GM21515 (cell line): ENCODE data around the gene KLHDC10.
"Not testable (repeated sequence)": the region's sequence is repeated elsewhere in the genome, so short reads cannot be mapped to it uniquely, and the experiment has no call there.

ENCODE experiments used
- ATAC-seq: cut with Tn5 transposase; IDR thresholded peaks from one replicate; pipeline ENCODE4 v1.9.1; 2021; ENCODE audit not compliant: unreplicated experiment

Gene KLHDC10

DNA sequence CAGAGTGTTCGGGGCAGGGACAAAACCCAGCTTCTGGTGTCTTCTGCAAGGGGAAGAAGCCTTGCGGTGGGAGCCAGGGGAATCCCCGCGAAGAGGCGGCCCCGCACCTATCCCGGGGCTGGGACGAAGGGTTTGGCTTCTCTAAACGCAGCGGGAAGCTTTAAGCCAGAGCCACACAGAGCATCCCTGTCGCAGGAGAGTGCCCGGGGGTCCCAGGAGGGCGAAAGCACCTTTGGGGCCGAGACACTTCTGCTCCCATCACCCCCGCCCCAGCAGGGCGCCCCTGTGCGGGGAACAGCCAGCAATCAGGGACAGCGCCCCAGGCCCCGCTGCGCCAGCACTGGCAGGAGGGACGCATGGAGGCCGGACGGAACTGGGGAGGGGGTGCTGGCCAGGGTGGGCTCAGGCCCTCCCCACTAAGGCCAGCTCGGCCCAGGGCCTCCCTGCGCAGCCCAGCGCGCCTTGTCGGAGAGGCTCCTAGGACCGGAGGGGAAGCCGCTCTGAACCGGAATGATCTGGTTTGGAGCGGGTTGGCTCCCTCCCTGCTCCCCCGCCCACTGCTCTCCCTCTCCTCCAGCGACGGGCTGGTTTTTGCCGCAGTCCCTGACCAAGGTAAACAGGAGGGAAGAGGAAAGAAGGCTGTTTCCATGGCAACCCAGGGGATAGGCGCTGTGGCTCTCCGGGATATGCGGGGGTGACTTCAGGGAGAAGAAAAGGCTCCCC, 71.0 kb downstream of the KLHDC10 start:
- ATAC-seq, result no peak

DNA sequence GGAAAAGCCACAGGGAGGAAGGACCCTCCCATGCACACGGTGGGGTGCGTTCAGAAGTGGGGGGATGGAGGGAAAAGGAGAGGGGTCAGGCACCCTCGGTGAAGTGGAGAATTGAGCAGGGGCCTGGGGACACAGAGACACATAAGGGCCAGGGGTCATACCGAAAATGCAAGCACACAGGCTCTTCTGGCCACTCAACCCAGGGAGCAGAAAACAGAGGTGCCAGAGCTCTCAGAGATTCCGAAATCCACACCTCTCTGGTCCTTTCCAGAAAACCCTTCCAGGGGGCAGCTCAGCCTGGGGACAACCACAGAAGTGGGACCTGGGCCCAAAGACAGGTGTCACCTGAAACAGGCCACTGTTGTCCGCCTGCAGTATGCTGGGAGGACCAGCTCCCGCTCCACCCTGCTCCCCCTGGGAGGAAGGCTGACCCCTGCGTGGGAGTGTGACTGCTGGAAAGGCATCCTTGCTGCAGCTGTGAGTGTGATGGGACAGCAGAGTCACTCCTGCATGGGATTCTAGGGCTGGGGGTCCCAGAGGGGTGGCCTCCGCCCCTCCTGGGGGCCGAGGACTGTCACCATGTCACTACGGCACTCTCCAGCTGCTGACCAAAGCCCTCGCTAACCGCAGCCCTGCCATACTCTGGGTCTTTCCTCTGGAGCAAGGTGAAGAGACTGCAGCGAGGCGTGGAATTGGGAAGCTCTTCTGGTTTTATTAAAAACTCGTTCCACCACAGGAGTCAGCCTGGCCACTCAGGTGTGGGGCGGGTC, 71.7 kb downstream of the KLHDC10 start:
- no peak for ATAC-seq

DNA sequence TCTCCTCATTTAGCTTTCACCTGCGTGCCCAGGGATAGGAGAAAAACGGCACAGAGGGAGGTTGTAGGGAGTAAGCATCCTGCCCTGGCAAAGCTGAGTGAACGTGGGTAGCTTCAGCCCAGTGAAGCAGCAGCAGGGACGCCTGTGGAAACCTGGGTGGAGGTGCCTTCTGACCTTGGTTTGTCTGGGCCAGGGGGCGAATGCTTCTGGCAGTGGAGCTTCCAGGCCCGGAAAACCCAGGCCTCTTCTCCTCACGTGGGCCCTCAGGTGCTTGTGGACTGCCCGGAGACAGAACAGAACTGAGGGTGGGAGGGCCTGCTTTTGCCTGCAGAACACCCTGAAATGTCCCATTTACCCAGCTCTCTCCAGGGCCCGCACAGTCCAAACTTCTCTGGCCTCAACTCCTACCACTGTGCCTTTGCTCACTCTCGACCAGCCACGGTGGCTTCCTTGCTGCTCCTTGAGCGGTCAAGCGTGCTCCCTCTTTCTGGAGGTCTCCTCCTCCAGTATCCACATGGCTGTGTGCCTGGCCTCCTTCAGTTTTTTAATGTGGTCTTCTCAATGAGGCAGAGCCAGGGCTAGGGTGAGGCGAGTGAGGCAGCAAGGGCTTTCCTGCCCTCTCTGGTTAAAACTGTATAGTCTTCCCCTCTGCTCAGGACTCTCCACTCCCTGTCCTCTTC, 72.5 kb downstream of the KLHDC10 start:
- no peak for ATAC-seq

DNA sequence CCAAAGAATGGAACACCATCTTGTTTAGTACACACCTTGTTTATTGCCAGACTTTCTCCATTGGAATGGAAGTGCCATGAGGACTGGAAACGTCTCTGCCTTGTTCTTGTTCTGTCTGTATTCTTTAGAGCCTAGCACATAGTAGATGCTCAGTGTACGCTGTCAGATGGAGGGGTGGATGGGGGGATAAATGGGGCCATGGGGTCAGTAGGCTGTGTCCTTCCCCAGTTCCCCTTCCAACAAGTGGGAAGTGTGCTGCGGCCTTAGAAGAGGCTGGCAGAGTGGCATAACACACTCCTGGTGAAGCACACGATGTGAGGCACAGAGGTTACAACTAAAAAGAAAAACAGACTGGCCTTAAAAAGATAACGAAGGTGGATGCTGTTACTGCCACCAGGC, 73.0 kb downstream of the KLHDC10 start:
- no peak for ATAC-seq

DNA sequence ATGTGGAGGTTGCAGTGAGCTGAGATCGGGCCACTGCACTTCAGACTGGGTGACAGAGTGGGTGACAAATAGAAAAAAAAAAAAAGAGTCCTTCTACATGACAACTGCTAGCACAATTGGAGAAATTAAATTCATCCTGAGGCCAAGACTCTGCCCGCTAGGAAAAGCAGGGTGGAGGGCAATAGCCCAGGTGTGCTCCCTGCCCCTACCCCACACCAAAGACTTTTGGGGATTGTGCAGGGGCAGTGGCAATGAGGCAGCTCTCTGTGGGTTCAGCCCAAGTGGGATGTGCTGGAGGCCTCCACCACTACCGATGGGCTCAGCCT, 73.6 kb downstream of the KLHDC10 start:
- ATAC-seq, result no peak

DNA sequence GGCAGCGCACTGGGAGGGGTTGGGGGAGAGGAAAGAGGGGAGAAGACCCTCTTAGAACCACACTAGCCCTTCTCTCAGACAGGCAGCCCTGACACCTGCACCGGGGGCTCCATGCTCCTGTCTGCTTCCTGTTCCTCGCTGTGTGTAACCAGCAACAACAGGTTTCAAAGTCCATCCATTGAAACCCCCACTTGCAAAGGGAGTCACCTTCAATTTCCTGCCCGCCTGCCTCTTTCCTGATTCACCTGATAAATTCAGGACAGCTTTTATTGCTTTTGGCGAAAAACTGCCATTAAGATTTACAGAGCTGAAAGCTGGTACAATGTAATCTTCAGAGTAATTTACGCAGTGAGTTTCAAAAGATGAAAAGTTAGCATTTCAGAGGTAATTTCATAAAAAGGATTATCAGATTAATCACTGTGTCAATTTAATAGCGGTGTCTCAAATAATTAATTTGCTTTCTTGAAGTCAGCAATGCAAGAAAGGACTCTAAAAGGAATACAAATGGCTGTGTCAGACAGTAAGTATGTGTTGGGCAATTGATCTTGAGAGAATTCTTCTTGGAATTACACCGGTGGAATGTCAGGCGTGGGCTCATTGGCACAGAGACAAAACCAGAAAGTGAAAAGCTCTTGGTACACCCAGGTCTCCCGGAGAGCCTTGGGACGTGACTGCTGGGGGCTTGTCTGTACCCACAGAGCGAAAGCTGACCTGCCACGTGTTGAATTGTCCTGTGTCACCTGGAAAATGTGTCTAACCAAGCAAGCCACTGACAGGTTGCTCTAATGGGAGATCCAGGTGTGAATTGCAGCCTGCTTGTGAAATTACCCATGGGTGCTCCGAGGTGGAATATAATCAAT, 74.2 kb downstream of the KLHDC10 start:
- no peak for ATAC-seq

DNA sequence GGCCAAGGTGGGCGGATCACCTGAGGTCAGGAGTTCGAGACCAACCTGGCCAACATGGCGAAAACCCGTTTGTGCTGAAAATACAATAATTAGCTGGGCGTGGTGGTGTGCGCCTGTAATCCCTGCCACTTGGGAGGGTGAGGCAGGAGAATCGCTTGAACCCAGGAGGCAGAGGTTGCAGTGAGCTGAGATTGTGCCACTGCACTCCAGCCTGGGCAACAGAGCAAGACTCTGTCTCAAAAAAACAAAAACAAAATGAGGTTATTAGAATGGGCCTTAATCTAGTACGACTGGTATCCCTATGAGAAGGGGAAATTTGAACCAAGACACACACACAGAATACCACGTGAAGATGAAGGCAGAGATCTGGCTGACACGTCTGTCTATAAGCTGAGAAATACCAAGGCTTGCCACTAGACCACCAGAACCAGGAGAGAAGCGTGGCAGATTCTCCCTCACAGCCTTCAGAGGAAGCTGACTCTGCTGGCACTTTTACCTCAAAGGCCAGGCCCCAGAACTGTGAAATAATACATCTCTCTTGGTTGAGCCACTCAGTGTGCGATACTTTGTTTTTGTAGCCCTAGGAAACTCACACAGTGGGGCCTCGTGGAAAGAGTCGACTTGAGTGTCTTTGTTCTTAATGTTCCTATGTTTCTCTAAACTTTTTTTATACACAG, 75.2 kb downstream of the KLHDC10 start:
- ATAC-seq, result no peak

DNA sequence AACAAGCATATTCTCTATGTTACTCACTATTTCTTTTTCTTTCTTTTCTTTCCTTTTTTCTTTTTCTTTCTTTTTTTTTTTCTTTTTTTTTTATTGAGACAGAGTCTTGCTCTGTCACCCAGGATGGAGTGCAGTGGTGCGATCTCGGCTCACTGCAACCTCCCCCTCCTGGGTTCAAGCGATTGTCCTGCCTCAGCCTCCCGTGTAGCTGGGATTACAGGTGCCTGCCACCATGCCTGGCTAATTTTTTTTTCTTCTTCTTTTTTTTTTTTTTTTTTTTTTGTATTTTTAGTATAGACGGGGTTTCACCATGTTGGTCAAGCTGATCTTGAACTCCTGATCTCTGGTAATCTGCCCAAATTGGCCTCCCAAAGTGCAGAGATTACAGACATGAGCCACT, 75.8 kb downstream of the KLHDC10 start:
- not testable (repeated sequence) for ATAC-seq

DNA sequence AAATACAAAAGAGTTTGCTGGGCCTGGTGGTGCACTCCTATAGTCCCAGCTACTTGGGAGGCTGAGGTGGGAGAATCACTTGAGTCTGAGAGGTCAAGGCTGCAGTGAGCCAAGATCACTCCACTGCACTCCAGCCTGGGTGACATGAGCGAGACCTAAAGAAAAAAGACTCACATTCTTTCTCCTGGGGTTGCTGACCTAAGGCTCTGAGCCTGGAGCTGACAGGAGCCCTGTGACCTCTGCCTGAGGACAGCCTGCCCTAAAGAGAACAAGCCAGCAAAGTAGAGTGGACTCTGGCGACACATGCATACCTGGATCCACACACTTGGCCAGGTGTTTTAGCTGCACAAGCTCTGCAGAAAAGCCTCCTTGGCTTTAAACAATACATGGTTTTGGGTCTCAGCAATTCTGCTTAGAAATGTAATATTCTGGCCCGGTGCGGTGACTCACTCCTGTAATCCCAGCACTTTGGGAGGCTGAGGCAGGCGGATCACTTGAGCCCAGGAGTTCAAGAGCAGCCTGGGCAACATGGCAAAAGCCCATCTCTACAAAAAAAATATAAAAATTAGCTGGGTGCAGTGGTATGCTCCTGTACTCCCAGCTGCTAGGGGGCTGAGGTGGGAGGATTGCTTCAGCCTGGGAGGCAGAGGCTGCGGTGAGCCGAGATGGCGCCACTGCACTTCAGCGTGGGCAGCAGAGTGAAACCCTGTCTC, 76.5 kb downstream of the KLHDC10 start:
- ATAC-seq, result no peak

DNA sequence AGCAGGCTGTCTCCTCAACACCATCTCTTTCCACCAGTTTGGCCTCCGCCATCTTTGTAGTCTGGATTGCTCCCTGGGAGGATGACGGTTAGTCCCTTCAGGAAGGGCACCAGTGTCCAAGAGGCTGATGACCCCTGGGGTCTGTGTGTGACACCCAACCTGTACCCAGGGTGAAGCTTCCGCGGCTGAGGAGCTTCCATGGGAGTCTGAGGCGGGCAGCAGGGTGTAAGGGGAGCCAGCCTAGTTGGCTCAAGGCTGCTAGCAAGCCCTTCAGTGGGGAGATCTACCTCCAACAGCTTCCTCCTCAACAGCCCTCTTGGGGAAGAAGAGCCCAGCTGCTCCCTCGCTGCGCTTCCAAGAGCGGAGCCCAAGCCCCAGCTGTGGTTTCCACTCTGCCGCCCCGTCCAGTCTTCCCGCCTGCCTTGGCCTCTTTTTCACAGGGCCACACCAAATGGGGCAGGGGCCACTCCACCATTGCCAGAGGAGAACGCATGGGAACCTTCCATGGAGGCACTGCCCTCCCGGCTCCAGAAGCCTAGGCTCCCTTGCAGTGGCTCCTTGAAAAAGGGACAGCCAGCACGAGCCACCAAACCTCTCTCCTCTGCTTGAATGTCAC, 77.5 kb downstream of the KLHDC10 start:
- ATAC-seq, result no peak

DNA sequence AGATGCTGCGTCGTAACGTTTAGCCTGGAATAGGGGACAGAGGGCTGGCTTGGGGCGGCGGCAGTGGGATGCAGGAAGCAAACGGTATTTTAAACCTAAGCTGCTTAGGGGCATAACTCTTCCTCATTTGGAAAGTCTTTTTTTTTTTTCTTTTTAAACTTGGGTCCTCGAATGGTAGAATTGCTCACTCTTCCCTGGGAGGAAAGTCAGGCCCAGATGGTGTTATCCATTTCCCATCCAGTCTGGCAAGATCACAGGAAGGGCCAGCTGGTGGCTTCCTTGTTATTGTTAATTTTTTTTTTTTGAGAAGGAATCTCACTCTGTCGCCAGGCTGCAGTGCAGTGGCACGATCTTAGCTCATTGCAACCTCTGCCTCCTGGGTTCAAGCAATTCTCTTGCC, 78.2 kb downstream of the KLHDC10 start:
- ATAC-seq, result no peak

DNA sequence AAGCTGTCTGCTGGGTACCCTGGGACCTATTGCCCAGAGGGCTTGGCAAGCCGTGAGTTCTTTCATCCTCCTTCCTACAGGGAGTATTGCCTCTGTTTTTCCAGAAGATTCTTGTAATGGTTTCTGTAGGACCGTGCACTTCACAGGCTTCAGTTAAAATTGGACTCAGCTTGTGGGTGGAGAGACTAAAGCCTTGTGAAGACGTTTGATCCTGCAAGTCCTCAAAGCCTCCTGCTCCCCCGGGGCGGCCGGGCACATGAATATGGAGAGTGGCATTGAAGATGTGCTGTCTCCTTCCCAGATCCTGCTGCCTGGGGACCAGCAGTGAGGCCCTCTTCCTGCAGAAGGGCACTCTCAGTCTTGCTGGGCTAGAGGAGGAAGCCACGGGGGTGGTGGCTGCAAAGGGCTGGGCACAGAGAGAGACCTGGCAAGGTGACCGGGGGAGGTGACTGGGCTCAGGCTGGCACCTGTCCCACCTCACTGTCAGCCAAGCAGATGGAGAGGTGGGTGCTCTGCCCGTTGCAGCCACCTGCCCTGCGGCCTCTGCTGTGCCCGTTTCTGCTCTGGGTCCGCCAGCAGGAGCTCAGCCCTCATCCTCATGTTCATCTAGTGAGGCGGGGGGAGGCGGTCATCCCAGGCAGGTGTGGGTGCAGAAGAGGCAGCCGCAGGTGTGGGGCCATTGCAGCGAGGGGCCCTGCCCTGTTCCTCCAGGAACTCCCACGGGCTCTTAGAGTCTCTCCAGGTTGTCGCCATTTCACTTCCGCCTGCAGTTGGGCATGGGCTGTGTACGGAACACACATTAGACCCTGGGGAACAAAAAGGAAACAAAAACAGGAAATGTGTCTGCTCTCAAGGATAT, 79.2 kb downstream of the KLHDC10 start:
- peak; percentile 62 for ATAC-seq

DNA sequence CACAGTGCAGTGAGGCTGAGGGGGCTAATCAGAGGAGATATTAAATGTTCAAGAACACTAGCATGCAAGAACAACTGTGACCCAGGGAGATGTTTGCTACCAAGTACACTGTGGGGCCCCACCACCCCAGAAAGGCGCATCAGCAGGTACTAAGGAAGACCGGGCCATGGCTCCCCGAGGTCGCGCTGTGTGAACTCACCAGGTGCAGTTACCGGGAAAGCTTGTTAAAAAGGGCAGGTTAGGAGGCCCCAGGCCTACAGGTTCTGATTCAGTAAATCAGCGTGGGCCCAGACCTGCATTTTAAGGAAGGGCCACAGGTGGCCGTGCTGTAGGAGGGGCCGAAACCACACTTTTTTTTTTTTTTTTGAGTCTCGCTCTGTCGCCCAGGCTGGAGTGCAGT, 80.3 kb downstream of the KLHDC10 start:
- ATAC-seq, result no peak

DNA sequence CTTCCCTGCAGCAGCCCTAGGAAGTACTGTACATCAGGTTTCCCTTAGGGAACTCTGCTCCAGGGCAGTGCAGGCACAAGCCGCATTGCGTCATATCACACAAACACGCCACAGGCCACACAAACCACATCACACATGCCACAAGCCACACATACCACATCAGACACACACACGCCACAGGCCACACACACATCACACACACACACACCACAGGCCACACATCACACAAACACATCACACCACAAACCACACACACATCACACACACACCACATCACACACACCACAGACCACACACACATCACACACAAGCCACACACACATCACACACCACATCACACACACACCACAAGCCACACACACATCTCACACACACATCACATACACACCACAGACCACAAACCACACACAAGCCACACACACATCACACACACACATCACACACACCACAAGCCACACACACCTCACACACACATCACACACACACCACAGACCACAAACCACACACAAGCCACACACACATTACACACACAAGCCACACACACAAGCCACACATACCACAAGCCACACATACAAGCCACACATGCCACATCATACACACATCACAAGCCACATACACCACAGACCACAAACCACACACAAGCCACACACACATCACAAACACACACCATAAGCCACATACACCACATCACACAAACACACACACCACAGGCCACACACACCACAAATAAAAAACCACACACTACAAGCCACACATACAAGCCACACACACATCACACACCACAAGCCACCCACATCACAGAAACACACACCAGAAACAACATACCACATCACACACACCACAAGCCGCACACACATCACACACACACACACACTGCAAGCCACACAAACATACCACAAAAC, 81.5 kb downstream of the KLHDC10 start:
- no peak for ATAC-seq

DNA sequence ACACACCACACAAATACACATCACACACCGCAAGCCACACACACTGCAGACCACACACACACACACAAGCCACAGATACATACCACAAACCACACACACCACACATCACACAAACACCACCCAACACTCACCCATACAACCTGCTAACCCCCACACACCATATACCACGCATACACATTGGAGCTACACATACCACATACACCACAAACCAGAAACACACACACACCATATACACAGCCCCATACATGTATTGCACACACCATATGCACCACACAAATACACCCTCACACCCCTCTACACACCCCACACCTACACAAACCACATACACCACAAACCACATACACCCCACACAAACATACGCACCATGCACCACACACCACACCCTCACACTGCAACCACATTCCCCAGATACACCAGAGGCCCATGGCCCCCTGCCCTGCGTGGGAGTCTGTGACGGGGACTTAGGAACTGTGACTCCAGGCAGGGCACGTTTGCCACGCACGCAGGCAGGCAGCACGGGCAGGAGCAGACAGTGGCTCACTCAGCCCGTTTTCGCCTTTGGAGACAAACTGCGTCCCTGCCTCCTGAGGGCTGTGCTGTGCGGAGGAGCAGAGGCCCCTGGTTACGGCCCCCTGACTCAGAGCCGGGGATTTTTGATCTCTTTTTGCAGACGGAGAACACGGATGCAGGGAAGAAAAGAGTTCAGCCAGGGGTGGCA, 82.3 kb downstream of the KLHDC10 start:
- ATAC-seq, result no peak

DNA sequence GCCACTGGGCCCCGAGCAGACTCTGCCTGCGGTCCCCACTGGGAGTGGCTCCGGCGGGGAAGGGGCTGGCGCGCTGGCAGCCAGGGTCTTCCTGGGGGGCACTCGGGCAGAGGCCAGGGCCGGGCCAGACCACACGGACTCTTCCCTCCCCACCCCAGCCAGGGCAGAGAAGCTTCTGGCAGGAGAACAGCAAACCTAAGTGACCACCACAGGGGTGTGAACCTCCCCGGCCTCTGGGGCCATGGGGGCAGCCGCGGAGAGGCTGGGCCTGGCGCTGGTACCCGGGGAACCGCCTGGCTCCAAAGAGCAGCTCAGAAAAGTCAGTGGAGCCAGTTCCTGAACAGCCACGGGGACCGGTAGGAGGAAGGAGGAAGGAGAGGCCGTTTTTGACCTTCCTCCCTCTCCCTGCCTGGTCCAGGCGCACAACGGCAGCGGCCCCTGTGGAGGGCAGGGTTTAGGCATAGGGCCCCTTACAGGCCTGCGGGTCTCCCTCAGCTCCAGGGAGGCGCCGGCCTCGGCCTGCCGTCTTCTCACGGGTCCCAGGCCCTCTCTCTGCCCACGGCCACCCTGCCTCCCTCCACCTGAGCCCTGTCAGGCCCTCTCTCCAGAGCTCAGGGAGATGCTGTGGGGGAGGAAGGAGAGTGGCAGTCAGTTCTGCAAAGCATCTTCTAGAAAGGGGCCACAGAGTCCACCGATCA, 83.0 kb downstream of the KLHDC10 start:
- no peak for ATAC-seq

DNA sequence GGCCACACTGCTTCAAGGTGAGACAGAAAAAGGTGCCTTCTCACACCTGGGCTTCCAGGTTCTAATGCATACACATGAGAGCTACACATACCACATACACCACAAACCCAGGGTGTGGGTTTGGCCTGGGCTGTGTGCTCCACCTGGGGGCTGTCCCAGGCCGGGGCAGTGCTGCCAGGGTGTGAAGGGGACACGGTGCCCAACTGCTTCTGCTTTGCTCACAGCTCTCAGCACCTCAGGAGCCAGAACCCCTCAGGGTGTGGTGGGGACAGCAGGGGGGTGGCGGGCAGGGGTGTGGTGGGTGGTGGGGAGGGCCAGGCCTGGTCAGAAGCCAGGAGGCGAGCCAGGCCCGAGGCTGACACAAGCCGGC, 83.8 kb downstream of the KLHDC10 start:
- ATAC-seq, result no peak
